K562 (cell line): ENCODE measurements around the gene SRBD1. TPM values are rescaled to one million over a fixed set of nuclear protein-coding genes. Genes with fewer than 3 reads are reported as not detected.

ENCODE experiments used
- ATAC-seq: fragments of 200-7000 bp; cut with Tn5 transposase; 3 replicates; pipeline ENCODE4 v1.9.1; 2020; ENCODE audit warnings: moderate library complexity
- BruUV-seq: library from RNA; stranded (reverse); fragments of 400-500 nt; replicated peaks from 2 replicates; lab custom pipeline; 2021; lab: Mats Ljungman, UMichigan
- CTCF ChIA-PET: fragments of 300-600 bp; formaldehyde crosslinking; extraction: SDS; loops from one replicate; lab custom pipeline; 2021; ENCODE audit warnings: low intra/inter-chr PET ratio; lab: Yijun Ruan, JAX
- POLR2A ChIA-PET: fragments of 300-600, 350-650 bp; sonication (Branson Sonifier 250); formaldehyde crosslinking; extraction: SDS; loops from one replicate; lab custom pipeline; 2021; ENCODE audit warnings: antibody characterized with exemption, inconsistent platforms; lab: Yijun Ruan, JAX
- DNase-seq, 4 experiments: peaks; one replicate each; pipeline versions ENCODE4 v3.0.0 to v3.0.0-alpha.2; 2011 to 2018; ENCODE audit warnings: low spot score in 3 of 4, mixed read lengths in 3 of 4; ENCODE audit errors: extremely low read depth in 1 of 4
- FAIRE-seq: peaks from 2 replicates; lab custom pipeline; 2011; peaks lifted over from hg19 to GRCh38; lab: Jason Lieb, UNC
- H2AFZ ChIP-seq: 2 replicates; pipeline ENCODE4 v1.6.0; 2011; ENCODE audit warnings: low read depth, low read length, control low read depth, inconsistent platforms
- H3K27ac ChIP-seq: fragments of 200-600 bp; 3 replicates; pipeline ENCODE4 v1.8.0; 2011; ENCODE audit warnings: low read depth, mild to moderate bottlenecking, control low read depth, inconsistent platforms, low read length, moderate library complexity, mixed read lengths; ENCODE audit errors: extremely low read depth
- H3K27me3 ChIP-seq, 2 experiments: fragments of 300-600 bp in 1 of 2; 2 replicates in 1 of 2; 3 replicates in 1 of 2; pipeline versions ENCODE4 v1.6.0 to v1.8.0; 2011; ENCODE audit warnings: inconsistent platforms in 2 of 2, low read length in 2 of 2, mild to moderate bottlenecking in 1 of 2, mixed read lengths in 1 of 2, moderate library complexity in 1 of 2; ENCODE audit not compliant: control insufficient read depth in 2 of 2, insufficient read depth in 2 of 2
- H3K36me3 ChIP-seq: fragments of 300-600 bp; 3 replicates; pipeline ENCODE4 v1.8.0; 2011; ENCODE audit warnings: mild to moderate bottlenecking, low read length, inconsistent platforms; ENCODE audit not compliant: control insufficient read depth, insufficient read depth
- H3K4me1 ChIP-seq, 2 experiments: fragments of 200-600 bp in 1 of 2; replicated peaks in 1 of 2; 2 replicates in 1 of 2; 3 replicates in 1 of 2; pipeline versions ENCODE4 v1.5.1 to v1.8.0; 2011; ENCODE audit warnings: inconsistent platforms in 2 of 2, low read length in 2 of 2, mild to moderate bottlenecking in 1 of 2, mixed read lengths in 1 of 2, moderate library complexity in 1 of 2; ENCODE audit not compliant: control insufficient read depth in 2 of 2, insufficient read depth in 2 of 2
- H3K4me2 ChIP-seq: 2 replicates; pipeline ENCODE4 v1.6.1; 2011; ENCODE audit warnings: low read length, control low read depth, inconsistent platforms, mixed read lengths; ENCODE audit not compliant: insufficient read depth
- H3K4me3 ChIP-seq: fragments of 200-600 bp; sonication (generic), shearing (Covaris generic); 2 replicates; pipeline ENCODE4 v1.5.1; 2016; ENCODE audit warnings: control low read depth, inconsistent platforms
- H3K79me2 ChIP-seq: fragments of 200-600 bp; 3 replicates; pipeline ENCODE4 v1.8.0; 2011; ENCODE audit warnings: low read length, inconsistent platforms; ENCODE audit not compliant: control insufficient read depth, insufficient read depth
- H3K9ac ChIP-seq, 2 experiments: 2 replicates each; pipeline versions ENCODE4 v1.6.0 to v1.6.1; 2011; ENCODE audit warnings: low read depth in 2 of 2, low read length in 2 of 2, control low read depth in 1 of 2, inconsistent platforms in 1 of 2, mild to moderate bottlenecking in 1 of 2, mixed read lengths in 1 of 2; ENCODE audit not compliant: insufficient read depth in 1 of 2
- H3K9me1 ChIP-seq: one replicate; pipeline ENCODE4 v1.6.0; 2011; ENCODE audit warnings: inconsistent platforms, mild to moderate bottlenecking, low read length, moderate library complexity; ENCODE audit not compliant: control insufficient read depth, insufficient read depth
- H3K9me3 ChIP-seq: replicated peaks from 2 replicates; pipeline ENCODE4 v1.5.1; 2011; ENCODE audit warnings: low read depth, low read length, inconsistent platforms; ENCODE audit not compliant: control insufficient read depth, insufficient read depth
- H4K20me1 ChIP-seq: replicated peaks from 2 replicates; pipeline ENCODE4 v1.6.1; 2011; ENCODE audit warnings: low read length, inconsistent platforms, mixed read lengths; ENCODE audit not compliant: control insufficient read depth, insufficient read depth
- CEBPB ChIP-seq: fragments of 450-650 bp; IDR thresholded peaks from 2 replicates; pipeline ENCODE4 v1.6.1; 2016; ENCODE audit warnings: missing genetic modification characterization, missing compliant biosample characterization
- E2F3 ChIP-seq: fragments of 250-450 bp; sonication (Bioruptor Pico); IDR thresholded peaks from 2 replicates; pipeline ENCODE4 v1.4.0; 2020; ENCODE audit warnings: mild to moderate bottlenecking
- ERF ChIP-seq: fragments of 450-650 bp; formaldehyde crosslinking; IDR thresholded peaks from 2 replicates; pipeline ENCODE4 v1.4.0; 2020; ENCODE audit warnings: mild to moderate bottlenecking, mixed read lengths
- HCFC1 ChIP-seq: IDR thresholded peaks from 2 replicates; pipeline ENCODE4 v1.6.1; 2012; ENCODE audit warnings: low read depth, low read length, improper control_type of control experiment
- MTF1 ChIP-seq: fragments of 250-450 bp; sonication (Bioruptor Pico); IDR thresholded peaks from 2 replicates; pipeline ENCODE4 v1.9.0; 2021; ENCODE audit warnings: moderate library complexity, mild to moderate bottlenecking, inconsistent platforms, borderline replicate concordance
- NFE2L1 ChIP-seq: fragments of 450-650 bp; IDR thresholded peaks from 2 replicates; pipeline ENCODE4 v1.6.1; 2016; ENCODE audit warnings: missing genetic modification characterization, low read depth, mild to moderate bottlenecking, missing compliant biosample characterization, moderate library complexity, borderline replicate concordance
- NFXL1 ChIP-seq: fragments of 450-650 bp; formaldehyde crosslinking; IDR thresholded peaks from 2 replicates; pipeline ENCODE4 v1.4.0; 2021; ENCODE audit warnings: mild to moderate bottlenecking
- PML ChIP-seq: IDR thresholded peaks from 2 replicates; pipeline ENCODE4 v1.6.1; 2012; ENCODE audit warnings: low read length, inconsistent platforms
- RBM14 ChIP-seq: fragments of 200-400 bp; formaldehyde crosslinking; IDR thresholded peaks from 2 replicates; pipeline ENCODE4 v1.6.1; 2018; ENCODE audit warnings: low read depth, mild to moderate bottlenecking, low read length, moderate library complexity, borderline replicate concordance; ENCODE audit not compliant: insufficient read depth
- RBM15 ChIP-seq: fragments of 200-400 bp; formaldehyde crosslinking; IDR thresholded peaks from 2 replicates; pipeline ENCODE4 v1.6.1; 2018; ENCODE audit warnings: mild to moderate bottlenecking, low read length, moderate library complexity; ENCODE audit not compliant: insufficient read depth
- SFPQ ChIP-seq: fragments of 200-400 bp; formaldehyde crosslinking; IDR thresholded peaks from 2 replicates; pipeline ENCODE4 v1.6.1; 2017; ENCODE audit warnings: mild to moderate bottlenecking, low read depth, low read length, moderate library complexity
- SMARCB1 ChIP-seq: IDR thresholded peaks from 2 replicates; pipeline ENCODE4 v1.6.1; 2011; ENCODE audit warnings: improper control_type of control experiment, low read depth; ENCODE audit not compliant: insufficient read length
- SRSF1 ChIP-seq: fragments of 200-400 bp; formaldehyde crosslinking; IDR thresholded peaks from 2 replicates; pipeline ENCODE4 v1.6.1; 2017; ENCODE audit warnings: mild to moderate bottlenecking, low read depth, low read length, moderate library complexity
- TAF15 ChIP-seq: fragments of 200-400 bp; formaldehyde crosslinking; IDR thresholded peaks from 2 replicates; pipeline ENCODE4 v1.6.1; 2017; ENCODE audit warnings: mild to moderate bottlenecking, low read depth, low read length, moderate library complexity
- TAF9B ChIP-seq: fragments of 450-650 bp; IDR thresholded peaks from 2 replicates; pipeline ENCODE4 v1.6.1; 2018; ENCODE audit warnings: mild to moderate bottlenecking; ENCODE audit not compliant: partially characterized antibody
- TAL1 ChIP-seq: fragments of 450-650 bp; IDR thresholded peaks from 2 replicates; pipeline ENCODE4 v1.6.1; 2016; ENCODE audit warnings: mild to moderate bottlenecking
- TRIM28 ChIP-seq: fragments of 450-650 bp; IDR thresholded peaks from 2 replicates; pipeline ENCODE4 v1.6.1; 2017
- ZBTB2 ChIP-seq: fragments of 450-650 bp; IDR thresholded peaks from 2 replicates; pipeline ENCODE4 v1.6.1; 2016; ENCODE audit warnings: antibody characterized with exemption
- ZBTB43 ChIP-seq: sonication (generic); formaldehyde crosslinking; IDR thresholded peaks from 2 replicates; pipeline ENCODE4 v1.8.0; 2023; ENCODE audit warnings: mild to moderate bottlenecking, missing genetic modification reagents
- WGBS: fragments of 100-300 bp; shearing (Covaris generic); methylation state at CpG from one replicate; pipeline ENCODE4 v1.1.6; 2016; ENCODE audit warnings: low coverage, mixed read lengths; ENCODE audit not compliant: insufficient coverage; ENCODE audit errors: missing lambda C conversion rate; 5-methylcytosine and 5-hydroxymethylcytosine counted together
- in situ Hi-C: fragments of 300-500 bp; cut with MboI; formaldehyde crosslinking; loops from 4 replicates; pipeline ENCODE4 v1.15.0; 2018; ENCODE audit warnings: inconsistent platforms, mixed read lengths
- intact Hi-C: fragments of 100-400 bp; cut with micrococcal nuclease; formaldehyde crosslinking; loops from 2 replicates; pipeline ENCODE4 v1.14.2; 2022
- polyA plus RNA-seq, 8 experiments: library from polyadenylated mRNA; depleted of rRNA in 4 of 8; stranded (reverse) in 5 of 8; unstranded in 3 of 8; fragments of >200 nt; fragmentation: Nextera tagmentation in 2 of 8; fragmentation: Illumina TruSeq in 1 of 8; extraction: Ambion mirVana in 2 of 8; extraction: Trizol in 1 of 8; gene quantifications; 2 replicates each; pipeline versions ENCODE4 v1.2.1 to v1.2.3, GENCODE V29; 2011 to 2014; ENCODE audit warnings: inconsistent platforms in 1 of 8, missing spikeins in 1 of 8
- total RNA-seq, 7 experiments: library from RNA; depleted of rRNA in 6 of 7; stranded (reverse); fragments of >200 nt in 6 of 7; fragmentation: Illumina TruSeq in 2 of 7; extraction: Trizol in 2 of 7; gene quantifications; 2 replicates each; pipeline versions ENCODE4 v1.2.1 to v1.2.3, GENCODE V29; 2011 to 2021; ENCODE audit warnings: low replicate concordance in 1 of 7

The SRBD1 gene
- total and polyA plus RNA-seq, 9 of the 15 experiments (the other 6 are each of a cell fraction or from before 2014, with no cell fraction given), result 6.9 to 23.2 (median 14.7) TPM

- no peak for TF ChIP-seq ZBTB43 (CRISPR knock-in tag)
- TF ChIP-seq PML, result no peak
- no peak for TF ChIP-seq SMARCB1
- TF ChIP-seq CEBPB (tag), result peak; percentile 46
- TF ChIP-seq, all 486 proteins: peak for 2
These were observed 38.1 kb downstream of the SRBD1 start (continued) for GRCh38 chr2:45572979-45573378.

GRCh38 chr2:45571940-45572339 is 39.1 kb downstream of the SRBD1 start:
- DNase-seq, result no peak
- H3K27me3 ChIP-seq, result no peaks in the 10 kb centered on the region
- no TSS peak for BruUV-seq
- peaks cover 0 to 5% of the 10 kb centered on the region in 2 experiments; a peak in 2 of 5 replicates for H3K4me1 ChIP-seq
- WGBS, result 87% methylated on average over 3 of the region's 3 CpGs
- in situ Hi-C loops, result no loop called here
- FAIRE-seq, result no peak
- H3K27ac ChIP-seq, result no peak overlapping the region
- no peak overlapping the region for H3K9ac ChIP-seq
- H3K36me3 ChIP-seq, result peaks cover 40% of the 10 kb centered on the region
- ChIA-PET POLR2A (no interaction called here), CTCF (no interaction called here)
- H3K4me2 ChIP-seq, result no peak overlapping the region
- 0 out of 3 replicates have a peak, but pooled peaks cover 2% of the 10 kb centered on the region for H3K79me2 ChIP-seq
- no peaks in the 10 kb centered on the region for H3K9me3 ChIP-seq
- no peak overlapping the region for H3K4me3 ChIP-seq
- H3K9me1 ChIP-seq, result no peaks in the 10 kb centered on the region
- ATAC-seq, result no peak
- intact Hi-C loops, result no loop called here
- no peak overlapping the region for H2AFZ ChIP-seq
- no peaks in the 10 kb centered on the region for H4K20me1 ChIP-seq
- TF ChIP-seq NFXL1, result no peak
- no peak for TF ChIP-seq ERF (CRISPR knock-in tag)
- no peak for TF ChIP-seq E2F3
- no peak for TF ChIP-seq ZBTB2
- TF ChIP-seq TAL1, result no peak
- TF ChIP-seq SRSF1, result no peak
- TF ChIP-seq MTF1 (CRISPR knock-in tag), result no peak
- no peak for TF ChIP-seq TAF15
- TF ChIP-seq TAF9B, result no peak
- no peak for TF ChIP-seq RBM14
- no peak for TF ChIP-seq SFPQ
- no peak for TF ChIP-seq HCFC1
- no peak for TF ChIP-seq RBM15
- peak; percentile 55; the same call in 1 of the 2 replicates for TF ChIP-seq TRIM28
- no peak for TF ChIP-seq NFE2L1 (tag)
